Mucosa of rectum (tissue), 2 donors: Measurements from ENCODE around the gene VPS16.
A peak's percentile ranks its signal among the peaks of the same experiment; 100 is the strongest.

Experiments
- H3K27ac ChIP-seq, 2 donors: one replicate each; pipeline ENCODE4 v1.7.0; 2013; ENCODE audit warnings: inconsistent platforms in 2 of 2, low read depth in 2 of 2, low read length in 2 of 2
- H3K27me3 ChIP-seq, 2 donors: one replicate each; pipeline ENCODE4 v1.7.0; 2013; ENCODE audit warnings: low read length in 2 of 2; ENCODE audit not compliant: control insufficient read depth in 2 of 2, insufficient read depth in 2 of 2
- H3K36me3 ChIP-seq, 2 donors: one replicate each; pipeline ENCODE4 v1.7.0; 2013; ENCODE audit warnings: low read length in 2 of 2; ENCODE audit not compliant: control insufficient read depth in 2 of 2, insufficient read depth in 2 of 2
- H3K4me1 ChIP-seq, 2 donors: one replicate each; pipeline ENCODE4 v1.7.0; 2013; ENCODE audit warnings: low read length in 2 of 2, mild to moderate bottlenecking in 1 of 2; ENCODE audit not compliant: control insufficient read depth in 2 of 2, insufficient read depth in 2 of 2
- H3K4me3 ChIP-seq, 2 donors: one replicate each; pipeline ENCODE4 v1.7.0; 2013; ENCODE audit warnings: low read length in 2 of 2
- H3K9ac ChIP-seq, 2 donors: one replicate each; pipeline ENCODE4 v1.7.0; 2013; ENCODE audit warnings: low read length in 2 of 2, low read depth in 1 of 2, mild to moderate bottlenecking in 1 of 2
- H3K9me3 ChIP-seq, 2 donors: one replicate each; pipeline ENCODE4 v1.7.0; 2013; ENCODE audit warnings: low read length in 2 of 2; ENCODE audit not compliant: control insufficient read depth in 2 of 2
- donor health status: healthy.
- donor health status: Normal muscosa, but diverticular disease.

Gene VPS16

DNA sequence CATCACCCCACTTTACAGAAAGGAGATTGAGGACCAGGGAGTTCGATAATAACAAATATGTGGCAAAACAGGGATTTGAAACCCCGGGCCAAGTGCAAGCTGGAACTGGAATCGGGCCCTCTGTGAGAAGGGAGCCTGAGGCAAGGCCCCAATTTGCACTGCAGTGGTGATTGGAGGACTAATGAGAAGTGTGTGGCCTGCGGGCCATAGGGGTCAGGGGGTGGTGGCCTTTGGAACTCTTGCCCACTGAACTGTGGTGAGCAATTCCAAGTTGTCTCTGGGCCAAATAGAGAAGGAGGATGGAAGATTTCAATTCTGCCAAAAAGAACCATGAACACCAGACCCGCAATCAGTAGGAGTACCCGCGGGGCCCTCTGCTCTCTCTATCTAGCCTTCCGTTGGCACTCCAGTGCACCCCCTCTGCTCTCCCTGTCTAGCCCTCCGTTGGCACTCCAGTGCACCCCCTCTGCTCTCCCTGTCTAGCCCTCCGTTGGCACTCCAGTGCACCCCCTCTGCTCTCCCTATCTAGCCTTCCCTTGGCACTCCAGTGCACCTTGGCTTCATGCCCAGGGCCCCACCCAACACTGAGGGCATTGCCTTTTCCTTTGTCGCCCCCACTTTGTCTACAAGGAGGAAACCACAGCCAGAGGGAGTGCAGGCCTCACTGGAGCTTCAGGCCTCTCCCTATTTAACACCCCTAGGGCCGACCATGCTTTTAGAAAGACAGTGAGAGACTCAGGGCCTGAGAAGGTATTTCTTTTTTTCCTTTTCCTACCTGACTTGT, 26.7 kb downstream of the VPS16 start:
- peaks cover 16 to 34% of the 10 kb centered on the region in 2 donors for H3K36me3 ChIP-seq
- peaks cover 9 to 12% of the 10 kb centered on the region in 2 donors for H3K27me3 ChIP-seq
- no peak overlapping the region for H3K27ac ChIP-seq
- no peaks in the 10 kb centered on the region for H3K9me3 ChIP-seq
- H3K4me3 ChIP-seq = no peak overlapping the region
- no peak overlapping the region for H3K9ac ChIP-seq
- peaks cover 1 to 6% of the 10 kb centered on the region in 2 donors for H3K4me1 ChIP-seq

GRCh38 chr20:2869381-2869780, 28.8 kb downstream of the VPS16 start:
- H3K27ac ChIP-seq = no peak overlapping the region
- H3K9me3 ChIP-seq = no peaks in the 10 kb centered on the region
- H3K9ac ChIP-seq = no peak overlapping the region
- no peak overlapping the region for H3K4me3 ChIP-seq
- H3K27me3 ChIP-seq = peaks cover 11 to 15% of the 10 kb centered on the region in 2 donors
- H3K4me1 ChIP-seq = peaks cover 7 to 18% of the 10 kb centered on the region in 2 donors
- H3K36me3 ChIP-seq = peaks cover 12 to 21% of the 10 kb centered on the region in 2 donors

- H3K27ac ChIP-seq = no peak overlapping the region
- peaks cover 6 to 7% of the 10 kb centered on the region in 2 donors for H3K36me3 ChIP-seq
- peaks cover 17 to 26% of the 10 kb centered on the region in 2 donors for H3K4me1 ChIP-seq
- no peaks in the 10 kb centered on the region for H3K9me3 ChIP-seq
- H3K4me3 ChIP-seq = no peak overlapping the region
- H3K9ac ChIP-seq = no peak overlapping the region
- peaks cover 11 to 15% of the 10 kb centered on the region in 2 donors for H3K27me3 ChIP-seq
Observed at GRCh38 chr20:2871111-2871465, 30.5 kb downstream of the VPS16 start.

GRCh38 chr20:2871661-2872458, 31.3 kb downstream of the VPS16 start:
- Histone ChIP-seq H3K36me3 (no peaks in the 10 kb centered on the region), H3K27me3 (peaks cover 11 to 15% of the 10 kb centered on the region in 2 donors), H3K9ac (peak overlapping the region; percentile 74 to 76), H3K27ac (no peak overlapping the region), H3K9me3 (no peaks in the 10 kb centered on the region), H3K4me3 (peak overlapping the region; percentile 89 to 96), H3K4me1 (peaks cover 17 to 26% of the 10 kb centered on the region in 2 donors)

DNA sequence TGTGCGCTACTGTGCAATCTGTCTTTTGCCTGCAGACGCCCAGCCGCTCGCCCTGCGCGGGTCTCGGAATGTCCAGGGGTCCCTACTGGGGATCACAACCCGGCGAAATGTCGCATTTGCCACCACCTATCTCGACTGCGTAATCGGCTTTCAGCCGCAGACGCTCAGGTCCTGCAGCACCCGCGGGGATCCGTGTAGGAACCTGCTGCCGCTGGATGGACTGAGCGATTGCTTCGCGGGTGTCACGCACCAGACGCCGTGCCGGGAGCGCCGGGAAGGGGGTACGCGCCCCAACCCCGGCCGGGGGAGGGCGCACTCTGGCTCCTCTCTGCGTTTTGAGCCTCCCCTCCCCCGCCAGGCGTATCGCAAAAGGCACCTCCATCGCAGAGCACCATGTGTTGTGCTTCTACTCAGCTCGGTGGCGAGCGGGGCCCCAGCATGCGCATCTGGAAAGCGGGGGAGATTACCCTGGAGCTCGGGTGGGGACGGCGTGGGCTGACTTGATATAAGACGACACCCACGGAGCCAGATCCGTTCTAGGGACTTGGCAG, 32.0 kb downstream of the VPS16 start:
- Histone ChIP-seq H3K9ac (peak overlapping the region; percentile 74 to 76), H3K27me3 (peaks cover 11 to 15% of the 10 kb centered on the region in 2 donors), H3K9me3 (no peaks in the 10 kb centered on the region), H3K4me3 (peak overlapping the region; percentile 89 to 96), H3K4me1 (peaks cover 17 to 26% of the 10 kb centered on the region in 2 donors), H3K36me3 (no peaks in the 10 kb centered on the region), H3K27ac (peak overlapping the region in 1 of 2 donors; percentile 32)

- Histone ChIP-seq H3K4me3 (peak within 1 kb of the TSS; percentile 89 to 96), H3K9ac (peak within 1 kb of the TSS; percentile 74 to 76), H3K27me3 (peaks cover 11 to 15% of the 10 kb centered on the region in 2 donors), H3K36me3 (no peaks in the 10 kb centered on the region), H3K9me3 (no peaks in the 10 kb centered on the region), H3K4me1 (peaks cover 17 to 26% of the 10 kb centered on the region in 2 donors), H3K27ac (peak within 1 kb of the TSS; percentile 32 to 57)
Observed at GRCh38 chr20:2873010-2873746, 32.6 kb downstream of the VPS16 start, which contains the start of gene PTPRA. Gene PTPRA, plus strand, starts transcription at chr20:2873481. Its CDS starts 90,797 bp downstream, at chr20:2964278.

DNA sequence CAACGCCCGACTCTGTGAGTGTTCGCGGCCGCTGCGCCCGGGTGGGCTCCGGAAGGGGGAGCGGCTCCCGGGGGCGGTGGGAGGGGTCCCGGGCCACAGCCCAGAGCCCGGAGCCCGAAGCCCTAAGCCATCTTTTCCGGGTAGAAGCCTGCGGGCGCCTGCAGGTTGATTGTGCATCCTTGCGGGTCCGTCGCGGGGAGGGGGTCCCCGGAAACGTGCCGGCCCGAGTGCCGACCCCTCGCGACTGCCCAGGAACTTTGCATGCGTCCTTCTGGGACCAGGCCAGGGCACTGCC, 33.1 kb downstream of the VPS16 start:
- H3K27ac ChIP-seq = peak overlapping the region; percentile 32 to 57
- no peaks in the 10 kb centered on the region for H3K36me3 ChIP-seq
- H3K9me3 ChIP-seq = no peaks in the 10 kb centered on the region
- H3K27me3 ChIP-seq = peaks cover 11 to 15% of the 10 kb centered on the region in 2 donors
- H3K4me1 ChIP-seq = peaks cover 17 to 26% of the 10 kb centered on the region in 2 donors
- peak overlapping the region; percentile 74 to 76 for H3K9ac ChIP-seq
- peak overlapping the region; percentile 89 to 96 for H3K4me3 ChIP-seq

DNA sequence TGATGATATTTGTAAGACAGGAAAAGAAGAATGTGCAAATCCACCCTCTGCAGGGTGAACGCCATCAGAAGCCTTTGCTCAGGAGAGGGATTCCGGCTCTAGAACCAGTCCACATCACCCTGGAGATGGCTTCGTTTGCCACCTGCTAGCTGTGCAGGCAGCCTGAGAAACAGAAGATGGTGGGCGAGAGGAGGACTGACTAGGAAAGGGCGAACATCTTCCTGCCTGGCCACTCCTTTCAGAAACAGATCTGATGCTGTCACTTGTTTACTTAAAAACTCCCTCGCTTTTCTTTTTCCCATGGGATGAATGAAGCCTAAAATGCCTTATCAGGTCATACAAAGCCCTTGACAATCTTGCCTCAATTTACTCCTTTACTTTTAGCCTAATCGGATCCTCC, 33.9 kb downstream of the VPS16 start:
- peak overlapping the region; percentile 89 to 96 for H3K4me3 ChIP-seq
- H3K36me3 ChIP-seq = no peaks in the 10 kb centered on the region
- H3K9me3 ChIP-seq = no peaks in the 10 kb centered on the region
- peaks cover 21 to 28% of the 10 kb centered on the region in 2 donors for H3K4me1 ChIP-seq
- peaks cover 11 to 15% of the 10 kb centered on the region in 2 donors for H3K27me3 ChIP-seq
- H3K27ac ChIP-seq = no peak overlapping the region
- peak overlapping the region; percentile 74 to 76 for H3K9ac ChIP-seq

DNA sequence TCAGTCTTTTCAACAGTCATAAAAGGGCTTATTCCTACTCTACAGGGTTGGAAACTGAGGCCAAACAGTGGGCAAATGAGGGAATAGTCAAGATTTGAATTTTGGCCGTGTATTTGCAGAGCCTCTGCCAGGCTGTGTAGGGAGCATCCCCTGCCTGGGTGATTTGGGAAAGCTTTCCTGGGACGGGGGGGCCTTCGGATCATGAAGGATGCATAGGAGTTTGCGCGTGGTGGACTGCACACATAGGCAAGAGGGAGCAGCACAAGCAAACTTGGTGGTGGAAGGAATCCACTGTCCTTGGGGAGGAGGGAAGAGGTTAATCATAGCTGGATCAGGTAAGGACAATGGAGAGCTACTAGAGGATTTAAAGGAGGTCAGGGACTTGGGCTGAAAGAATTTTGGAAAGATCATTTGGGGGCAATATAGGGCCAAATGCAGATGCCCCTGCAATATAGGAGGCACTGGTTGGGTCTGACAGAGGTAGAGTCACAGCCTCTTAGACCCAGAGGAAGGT, 35.2 kb downstream of the VPS16 start:
- Histone ChIP-seq H3K27me3 (peaks cover 11 to 13% of the 10 kb centered on the region in 2 donors), H3K9me3 (no peaks in the 10 kb centered on the region), H3K9ac (no peak overlapping the region), H3K36me3 (no peaks in the 10 kb centered on the region), H3K4me3 (no peak overlapping the region), H3K27ac (no peak overlapping the region), H3K4me1 (peaks cover 21 to 28% of the 10 kb centered on the region in 2 donors)
